Kidney (tissue), 14 donors: ENCODE measurements around the gene CELF3. TPM values are rescaled to one million over a fixed set of nuclear protein-coding genes. Genes with fewer than 3 reads are reported as not detected.
A peak's percentile ranks its signal among the peaks of the same experiment; 100 is the strongest.

Experiments
- DNase-seq, 5 donors: peaks; one replicate each; pipeline ENCODE4 v3.0.0-alpha.2; 2013 to 2020
- FAIRE-seq: peaks from 2 replicates; lab custom pipeline; 2012; peaks lifted over from hg19 to GRCh38; lab: Jason Lieb, UNC
- H3K27ac ChIP-seq, 2 donors: one replicate each; pipeline ENCODE4 v1.7.0; 2013; ENCODE audit warnings: low read depth in 2 of 2, low read length in 2 of 2, inconsistent platforms in 1 of 2
- H3K27me3 ChIP-seq: one replicate; pipeline ENCODE4 v1.7.1; 2013; ENCODE audit warnings: low read length, inconsistent platforms; ENCODE audit not compliant: control insufficient read depth, insufficient read depth
- H3K36me3 ChIP-seq, 3 donors: one replicate each; pipeline versions ENCODE4 v1.7.0 to v1.7.1; 2013; ENCODE audit warnings: low read length in 3 of 3, control low read depth in 1 of 3, inconsistent platforms in 1 of 3; ENCODE audit not compliant: insufficient read depth in 3 of 3, control insufficient read depth in 2 of 3
- H3K4me1 ChIP-seq, 3 donors: one replicate each; pipeline versions ENCODE4 v1.7.0 to v1.7.1; 2013; ENCODE audit warnings: low read length in 3 of 3, inconsistent platforms in 1 of 3, low read depth in 1 of 3; ENCODE audit not compliant: control insufficient read depth in 2 of 3, insufficient read depth in 2 of 3
- H3K4me3 ChIP-seq, 3 donors: one replicate each; pipeline versions ENCODE4 v1.7.0 to v1.8.1; 2013; ENCODE audit warnings: low read length in 3 of 3, control low read depth in 1 of 3, inconsistent platforms in 1 of 3
- H3K9ac ChIP-seq, 3 donors: one replicate each; pipeline versions ENCODE4 v1.7.0 to v1.7.1; 2013; ENCODE audit warnings: low read length in 3 of 3, control low read depth in 1 of 3, inconsistent platforms in 1 of 3
- H3K9me3 ChIP-seq, 3 donors: one replicate each; pipeline versions ENCODE4 v1.7.0 to v1.7.1; 2013; ENCODE audit warnings: low read length in 3 of 3, control low read depth in 1 of 3, inconsistent platforms in 1 of 3; ENCODE audit not compliant: control insufficient read depth in 2 of 3, insufficient read depth in 1 of 3
- intact Hi-C: fragments of 100-400 bp; cut with DNase I; formaldehyde crosslinking; loops from one replicate; pipeline ENCODE4 v1.11.1; 2022
- polyA plus RNA-seq: library from polyadenylated mRNA; stranded (reverse); fragments of 350-450 nt; fragmentation: Illumina TruSeq; extraction: RNeasy Lipid Tissue Mini Kit (QIAGEN cat#74804); gene quantifications from one replicate; pipeline ENCODE4 v1.2.3, GENCODE V29; 2014; ENCODE audit warnings: low read depth, low replicate concordance; ENCODE audit not compliant: insufficient read depth
- total RNA-seq: library from RNA; stranded (reverse); fragmentation: NEBNext Ultra II Directional; extraction: Animal tissue kit (Norgen Biotek cat#: 25700); gene quantifications from one replicate; pipeline ENCODE4 v1.2.1, GENCODE V29; 2021
- TF ChIP-seq, protein P1 (sequence below): IDR thresholded peaks from 3 replicates; pipeline ENCODE4 v1.5.1; 2012; ENCODE audit warnings: mild to moderate bottlenecking, moderate library complexity, borderline replicate concordance; ENCODE audit not compliant: insufficient read depth; ENCODE audit errors: extremely low read depth
- donor health status: control.
- donor health status: control.
- donor health status: control.
- donor health status: control.
- donor health status: control.
- donor health status: DM: yes; HTN: yes; CAD: no.
- donor health status: Normal renal cell carcinoma (clear cell type).

The CELF3 gene
- total and polyA plus RNA-seq, 2 donors from 2014 or later, result 0.39 TPM; not detected in 1

DNA sequence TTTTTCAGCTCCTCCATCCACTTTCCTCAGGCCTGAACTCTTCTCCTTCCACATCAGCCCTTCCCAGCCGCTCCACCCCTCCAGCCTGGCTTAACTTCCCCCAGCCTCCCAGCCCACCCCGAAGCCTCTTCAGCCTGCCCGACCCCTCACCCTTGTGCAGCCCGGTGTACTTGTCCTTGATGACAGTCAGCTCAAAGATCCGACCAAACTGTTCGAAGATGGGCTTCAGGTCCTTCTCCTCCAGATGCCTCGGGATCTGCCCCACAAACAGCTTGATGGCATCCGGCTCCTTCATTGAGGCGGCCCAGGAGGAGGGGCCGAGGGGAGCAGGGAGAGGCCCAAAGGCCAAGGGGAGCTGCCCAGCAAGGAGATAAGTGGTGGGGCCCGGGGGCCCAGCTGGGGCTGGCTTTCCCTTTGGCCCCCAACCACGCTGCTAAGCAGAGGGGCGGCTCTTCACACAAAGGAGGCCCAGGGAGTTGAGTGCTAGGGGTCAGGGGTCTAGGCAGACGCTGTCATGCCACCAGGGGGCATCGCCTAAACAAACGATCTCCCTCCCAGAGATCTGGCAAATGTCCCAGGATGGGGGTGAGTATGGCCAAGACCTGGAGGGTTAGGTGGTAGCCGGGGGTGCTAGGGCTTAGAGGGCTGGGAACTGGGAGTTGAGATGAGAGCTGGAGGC lies 738 bp downstream of the CELF3 start:
- peaks cover 7% of the 10 kb centered on the region for H3K27me3 ChIP-seq
- intact Hi-C loops, result no loop called here
- H3K27ac ChIP-seq, result no peak overlapping the region
- no peaks in the 10 kb centered on the region for H3K36me3 ChIP-seq
- no peak overlapping the region for H3K4me3 ChIP-seq
- TF ChIP-seq, protein P1, sequence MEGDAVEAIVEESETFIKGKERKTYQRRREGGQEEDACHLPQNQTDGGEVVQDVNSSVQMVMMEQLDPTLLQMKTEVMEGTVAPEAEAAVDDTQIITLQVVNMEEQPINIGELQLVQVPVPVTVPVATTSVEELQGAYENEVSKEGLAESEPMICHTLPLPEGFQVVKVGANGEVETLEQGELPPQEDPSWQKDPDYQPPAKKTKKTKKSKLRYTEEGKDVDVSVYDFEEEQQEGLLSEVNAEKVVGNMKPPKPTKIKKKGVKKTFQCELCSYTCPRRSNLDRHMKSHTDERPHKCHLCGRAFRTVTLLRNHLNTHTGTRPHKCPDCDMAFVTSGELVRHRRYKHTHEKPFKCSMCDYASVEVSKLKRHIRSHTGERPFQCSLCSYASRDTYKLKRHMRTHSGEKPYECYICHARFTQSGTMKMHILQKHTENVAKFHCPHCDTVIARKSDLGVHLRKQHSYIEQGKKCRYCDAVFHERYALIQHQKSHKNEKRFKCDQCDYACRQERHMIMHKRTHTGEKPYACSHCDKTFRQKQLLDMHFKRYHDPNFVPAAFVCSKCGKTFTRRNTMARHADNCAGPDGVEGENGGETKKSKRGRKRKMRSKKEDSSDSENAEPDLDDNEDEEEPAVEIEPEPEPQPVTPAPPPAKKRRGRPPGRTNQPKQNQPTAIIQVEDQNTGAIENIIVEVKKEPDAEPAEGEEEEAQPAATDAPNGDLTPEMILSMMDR, result no peak
- H3K9me3 ChIP-seq, result no peaks in the 10 kb centered on the region
- no peak for FAIRE-seq
- H3K9ac ChIP-seq, result no peak overlapping the region
- H3K4me1 ChIP-seq, result peaks cover 0 to 11% (median 4%) of the 10 kb centered on the region in 3 donors
- peak in 1 of 5 donors; percentile 50 for DNase-seq

DNA sequence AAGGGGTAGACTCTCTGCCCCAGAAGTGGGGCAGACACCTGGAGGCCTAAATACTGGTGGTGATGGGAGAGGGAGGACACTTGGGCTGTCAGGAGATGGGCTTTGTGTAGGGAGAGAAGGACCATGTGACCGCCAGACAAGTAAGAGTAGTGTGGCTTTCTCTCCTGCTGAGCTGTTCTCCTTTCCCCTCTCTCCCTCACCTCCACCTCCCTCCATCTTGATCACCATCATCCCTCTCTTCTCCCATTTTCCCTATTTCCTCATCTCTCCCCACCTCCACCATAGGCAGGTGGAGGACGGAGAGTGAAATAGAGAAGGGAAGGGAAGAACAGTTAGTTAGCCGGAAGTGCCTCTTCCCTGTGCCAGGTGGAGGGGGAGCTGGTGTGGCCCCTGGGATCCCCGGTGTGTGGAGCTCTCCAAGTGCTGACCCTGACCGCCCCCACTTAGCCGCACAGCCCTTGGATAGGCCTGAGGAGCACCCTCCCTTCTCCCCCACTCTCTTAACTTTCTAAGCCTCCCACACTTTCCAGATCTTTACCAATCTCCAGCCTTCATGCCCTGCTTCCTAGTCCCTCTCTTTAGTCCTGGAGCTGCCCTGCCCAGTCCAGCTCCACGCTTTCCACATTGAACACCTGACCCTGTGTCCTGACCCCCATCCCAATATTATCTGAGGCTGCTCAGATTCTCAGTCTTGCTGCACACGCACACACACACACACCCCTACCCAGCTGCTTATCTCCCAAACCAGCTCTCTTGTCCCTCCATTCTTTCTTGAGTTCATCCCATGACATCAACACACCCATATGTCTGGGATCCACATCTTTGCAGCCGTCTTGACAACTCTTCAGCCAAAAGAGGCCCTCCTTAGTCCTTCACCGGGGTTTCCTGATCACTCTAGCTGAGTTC lies 1.5 kb downstream of the CELF3 start:
- no peaks in the 10 kb centered on the region for H3K36me3 ChIP-seq
- DNase-seq (no peak), FAIRE-seq (no peak)
- H3K9ac ChIP-seq, result no peak overlapping the region
- H3K4me1 ChIP-seq, result peaks cover 0 to 8% (median 3%) of the 10 kb centered on the region in 3 donors
- no peak overlapping the region for H3K27ac ChIP-seq
- no peak overlapping the region for H3K4me3 ChIP-seq
- peaks cover 7% of the 10 kb centered on the region for H3K27me3 ChIP-seq
- TF ChIP-seq, protein P1, result no peak
- H3K9me3 ChIP-seq, result no peaks in the 10 kb centered on the region
- intact Hi-C loops, result no loop called here

DNA sequence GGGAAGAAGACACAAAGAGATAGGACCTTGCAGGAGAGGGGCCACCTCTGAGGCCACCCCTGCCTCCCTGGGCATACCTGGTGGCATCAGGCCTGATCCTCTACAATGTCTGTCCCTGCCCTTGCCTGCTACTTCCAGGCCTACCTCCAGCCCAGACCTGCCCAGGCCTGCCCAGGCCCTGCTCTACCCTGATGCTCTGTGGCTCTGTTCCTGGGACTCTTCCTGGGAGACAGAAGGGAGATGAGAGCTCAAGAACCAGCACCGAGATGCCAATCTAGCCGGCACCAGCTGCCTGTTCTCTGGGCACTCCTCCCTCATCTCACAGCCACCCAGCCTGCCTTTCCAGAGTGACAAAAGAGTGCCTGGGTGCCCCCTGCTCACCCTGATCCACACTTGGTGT lies 2.7 kb downstream of the CELF3 start:
- TF ChIP-seq, protein P1, result no peak
- Histone ChIP-seq H3K36me3 (no peaks in the 10 kb centered on the region), H3K27ac (no peak overlapping the region), H3K9ac (no peak overlapping the region), H3K4me1 (peaks cover 0 to 8% (median 3%) of the 10 kb centered on the region in 3 donors), H3K4me3 (no peak overlapping the region), H3K27me3 (peaks cover 5% of the 10 kb centered on the region), H3K9me3 (no peaks in the 10 kb centered on the region)
- DNase-seq (no peak), FAIRE-seq (no peak)
- intact Hi-C loops, result no loop called here
